Ectodermal cell (in vitro differentiated cells): Measurements from ENCODE around the gene PPIAL4G.
"Not testable (repeated sequence)": the region's sequence is repeated elsewhere in the genome, so short reads cannot be mapped to it uniquely, and the experiment has no call there.

ENCODE experiments used
- H3K27ac ChIP-seq: 2 replicates; pipeline ENCODE4 v1.7.0; 2013; ENCODE audit warnings: mild to moderate bottlenecking, low read depth, low read length; ENCODE audit not compliant: insufficient read depth, poor library complexity, severe bottlenecking
- H3K27me3 ChIP-seq: 2 replicates; pipeline ENCODE4 v1.7.0; 2013; ENCODE audit warnings: mild to moderate bottlenecking, low read length; ENCODE audit not compliant: insufficient read depth, control insufficient read depth, poor library complexity, severe bottlenecking
- H3K36me3 ChIP-seq: one replicate; pipeline ENCODE4 v1.7.0; 2013; ENCODE audit warnings: low read length; ENCODE audit not compliant: control insufficient read depth, insufficient read depth
- H3K4me1 ChIP-seq: one replicate; pipeline ENCODE4 v1.7.0; 2013; ENCODE audit warnings: low read length; ENCODE audit not compliant: control insufficient read depth, insufficient read depth
- H3K4me3 ChIP-seq: 2 replicates; pipeline ENCODE4 v1.7.0; 2013; ENCODE audit warnings: low read depth, low read length, control low read depth; ENCODE audit not compliant: insufficient read depth
- H3K9me3 ChIP-seq: 2 replicates; pipeline ENCODE4 v1.7.0; 2013; ENCODE audit warnings: mild to moderate bottlenecking, low read length, moderate library complexity; ENCODE audit not compliant: control insufficient read depth
- WGBS, 2 experiments: methylation state at CpG; one replicate each; pipeline ENCODE4 v1.1.7; 2013; ENCODE audit warnings: missing lambda C conversion rate in 2 of 2; 5-methylcytosine and 5-hydroxymethylcytosine counted together

Gene PPIAL4G

DNA sequence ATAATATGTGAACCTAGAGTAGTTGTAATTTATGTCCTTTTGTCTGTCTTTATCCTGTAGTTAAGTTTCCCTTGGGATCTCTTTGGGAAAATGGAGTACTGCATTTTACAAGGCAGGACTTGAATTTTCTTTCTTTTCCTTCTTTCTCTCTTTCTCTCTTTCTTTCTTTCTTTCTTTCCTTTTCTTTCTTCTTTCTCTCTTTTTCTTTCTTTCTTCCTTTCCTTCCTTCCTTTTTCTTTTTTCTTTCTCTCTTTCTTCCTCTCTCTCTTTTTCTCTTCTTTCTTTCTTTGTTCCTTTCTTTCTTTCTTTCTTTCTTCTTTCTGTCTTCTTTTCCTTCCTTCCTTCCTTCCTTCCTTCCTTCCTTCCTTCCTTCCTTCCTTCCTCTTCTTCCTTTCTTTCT, 10.8 kb upstream of the PPIAL4G start:
- not testable (repeated sequence) for H3K4me1 ChIP-seq, H3K27me3 ChIP-seq, H3K4me3 ChIP-seq, H3K9me3 ChIP-seq, H3K36me3 ChIP-seq, H3K27ac ChIP-seq

DNA sequence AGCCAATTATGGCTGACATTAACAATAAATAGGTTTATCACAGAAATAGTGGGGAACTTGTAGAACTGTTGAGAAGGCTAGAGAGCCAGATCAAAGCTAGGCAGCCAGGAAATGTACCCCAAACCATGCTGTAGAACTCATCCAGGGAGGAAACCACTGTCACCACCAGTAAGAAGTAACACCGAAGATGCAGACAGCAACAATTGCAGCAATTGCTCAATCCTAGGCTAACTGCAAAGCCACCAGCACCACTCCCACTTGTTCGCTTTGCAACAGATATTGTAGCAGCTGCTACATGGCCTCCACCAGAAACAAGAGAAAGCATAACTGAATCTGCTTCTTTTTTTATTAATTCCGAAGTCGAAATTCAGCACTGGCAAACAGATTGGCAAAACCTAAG, 2.0 kb downstream of the PPIAL4G start:
- H3K4me3 ChIP-seq, H3K9me3 ChIP-seq, H3K36me3 ChIP-seq, H3K27ac ChIP-seq, H3K27me3 ChIP-seq, H3K4me1 ChIP-seq: not testable (repeated sequence)
- no CpG with 5 or more reads among the region's 4 CpGs for WGBS, 2 experiments

DNA sequence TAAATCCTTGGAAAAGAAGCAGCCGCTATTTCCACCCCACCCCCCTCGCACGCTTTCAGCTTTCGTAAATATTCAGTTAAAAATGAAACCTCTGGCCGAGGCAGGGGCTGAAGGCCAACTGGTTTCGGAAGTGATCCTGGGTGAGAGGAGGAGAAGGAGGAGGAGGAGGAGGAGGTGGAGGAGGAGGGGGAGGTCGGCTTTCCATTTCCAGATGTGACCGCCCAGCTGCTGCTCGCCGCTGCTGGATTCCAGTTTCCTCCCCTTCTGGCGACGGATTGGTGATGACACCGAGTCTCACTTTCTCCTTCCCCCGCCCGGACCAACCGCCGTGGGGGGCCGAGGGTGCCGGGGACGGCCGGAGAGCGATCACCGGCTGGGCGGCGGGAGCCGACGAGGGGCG, 23.4 kb downstream of the PPIAL4G start:
- H3K36me3 ChIP-seq, H3K4me1 ChIP-seq, H3K9me3 ChIP-seq, H3K27me3 ChIP-seq: not testable (repeated sequence)
- peak overlapping the region; percentile 52 for H3K4me3 ChIP-seq
- peak overlapping the region; percentile 44 for H3K27ac ChIP-seq
- WGBS, 2 experiments, result 0% methylated on average over 1 of the region's 28 CpGs

DNA sequence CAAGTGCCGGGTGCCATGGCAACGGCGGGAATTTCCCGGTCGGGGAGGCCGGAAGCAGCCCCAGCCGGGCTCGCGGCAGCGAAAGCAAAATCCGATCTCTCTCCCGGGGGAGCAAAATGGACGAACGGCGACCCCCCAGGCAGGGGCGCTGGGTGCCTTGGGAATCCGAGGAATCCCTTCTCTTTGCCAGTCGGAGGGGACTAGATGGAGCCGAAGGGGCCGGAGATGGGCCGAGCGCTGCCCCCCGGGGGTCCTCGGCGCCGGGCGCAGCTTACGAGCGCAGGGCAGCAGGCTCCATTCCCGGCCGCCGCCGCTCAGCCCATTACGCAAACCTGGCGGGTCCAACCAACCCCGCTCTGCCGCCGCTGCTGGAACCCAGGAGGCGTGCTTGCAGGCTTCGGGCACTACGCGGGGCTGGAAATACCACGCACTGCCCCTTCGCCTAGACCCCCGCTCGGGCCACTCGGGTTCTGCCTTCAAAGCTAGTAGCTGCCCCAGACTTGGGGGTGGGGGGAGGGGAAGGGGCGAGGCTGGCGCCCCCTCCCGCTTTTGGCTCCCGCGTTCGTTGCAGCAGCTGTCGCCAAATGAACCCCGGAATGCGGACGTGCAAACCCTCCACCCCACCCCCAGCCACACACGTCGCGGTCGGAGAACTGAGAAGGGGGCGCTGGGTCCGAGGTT, 24.1 kb downstream of the PPIAL4G start:
- peak overlapping the region; percentile 52 for H3K4me3 ChIP-seq
- H3K9me3 ChIP-seq, H3K36me3 ChIP-seq, H3K4me1 ChIP-seq, H3K27me3 ChIP-seq: not testable (repeated sequence)
- WGBS, 2 experiments, result 0% methylated on average over 23 to 37 of the region's 63 CpGs
- peak overlapping the region; percentile 44 for H3K27ac ChIP-seq

DNA sequence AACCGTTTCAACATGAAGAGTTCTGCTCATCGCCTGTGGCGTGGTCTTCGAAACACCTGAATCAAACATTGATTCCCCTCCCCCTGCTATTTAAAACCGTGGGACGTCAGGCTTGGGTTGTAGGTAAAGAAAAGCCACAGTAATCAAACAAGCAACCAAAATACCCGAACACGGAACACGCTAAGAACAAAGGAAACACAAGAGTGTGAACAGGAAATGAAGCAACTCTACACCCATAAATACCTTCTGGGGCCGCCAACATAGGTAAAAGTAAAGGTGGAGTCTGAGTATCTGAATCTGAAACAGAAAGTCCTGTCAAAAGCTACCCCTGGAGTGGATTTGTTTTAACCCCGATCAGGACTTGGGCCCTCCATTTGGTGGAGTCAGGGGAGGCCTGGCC, 24.7 kb downstream of the PPIAL4G start:
- WGBS, 2 experiments, result 5% methylated on average over 4 of the region's 11 CpGs; no CpG with 5 or more reads in 1 of the 2 experiments
- H3K4me3 ChIP-seq, result peak overlapping the region; percentile 26

DNA sequence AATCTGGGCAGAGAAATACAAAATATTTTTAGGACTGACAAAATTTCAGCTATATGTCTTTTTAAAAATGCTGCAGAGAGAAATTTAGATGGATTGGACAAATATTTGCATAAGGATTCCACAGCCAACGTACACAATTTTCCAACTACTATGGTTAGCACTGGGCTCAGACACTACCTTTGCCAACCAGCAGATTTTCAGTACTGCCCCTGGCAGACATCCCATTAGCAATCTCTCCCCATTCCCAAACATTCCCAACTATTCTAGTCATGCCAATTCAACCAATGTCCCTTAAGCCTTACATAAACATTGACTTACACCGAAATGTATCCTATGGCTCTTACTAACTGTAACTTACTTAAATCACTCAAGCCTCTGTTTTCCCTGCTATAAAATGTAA, 30.3 kb downstream of the PPIAL4G start:
- not testable (repeated sequence) for H3K4me3 ChIP-seq, H3K27ac ChIP-seq, H3K4me1 ChIP-seq, H3K9me3 ChIP-seq, H3K27me3 ChIP-seq, H3K36me3 ChIP-seq
- WGBS, 2 experiments, result 82 to 100% methylated on average over 1 of the region's 2 CpGs

More for the DNA sequence above, 24.7 kb downstream of the PPIAL4G start:
- H3K27me3 ChIP-seq, H3K36me3 ChIP-seq, H3K9me3 ChIP-seq, H3K4me1 ChIP-seq: not testable (repeated sequence)
- H3K27ac ChIP-seq, result peak overlapping the region; percentile 16

DNA sequence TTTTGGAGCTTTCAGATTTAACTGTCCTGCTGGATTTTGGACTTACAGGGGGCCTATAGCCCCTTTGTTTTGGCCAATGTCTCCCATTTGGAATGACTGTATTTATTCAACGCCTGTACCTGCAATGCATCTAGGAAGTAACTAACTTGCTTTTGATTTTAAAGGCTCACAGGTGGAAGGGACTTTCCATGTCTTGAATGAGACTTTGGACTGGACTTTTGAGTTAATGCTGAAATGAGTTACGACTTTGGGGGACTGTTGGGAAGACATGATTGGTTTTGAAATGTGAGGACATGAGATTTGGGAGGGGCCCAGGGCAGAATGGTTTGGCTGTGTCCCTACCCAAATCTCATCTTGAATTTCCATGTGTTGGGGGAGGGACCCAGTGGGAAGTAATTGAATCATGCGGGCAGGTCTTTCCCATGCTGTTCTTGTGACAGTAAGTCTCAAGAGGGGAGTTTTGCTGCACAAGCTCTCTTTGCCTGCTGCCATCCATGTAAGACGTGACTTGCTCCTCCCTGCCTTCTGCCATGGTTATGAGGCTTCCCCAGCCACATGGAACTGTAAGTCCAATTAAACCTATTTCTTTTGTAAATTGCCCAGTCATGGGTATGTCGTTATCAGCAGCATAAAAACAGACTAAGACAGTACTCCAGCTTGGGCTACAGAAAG, 43.3 kb downstream of the PPIAL4G start:
- H3K9me3 ChIP-seq, H3K4me3 ChIP-seq, H3K4me1 ChIP-seq, H3K36me3 ChIP-seq, H3K27ac ChIP-seq, H3K27me3 ChIP-seq: not testable (repeated sequence)
- WGBS, 2 experiments, result 89 to 93% methylated on average over 5 of the region's 5 CpGs

DNA sequence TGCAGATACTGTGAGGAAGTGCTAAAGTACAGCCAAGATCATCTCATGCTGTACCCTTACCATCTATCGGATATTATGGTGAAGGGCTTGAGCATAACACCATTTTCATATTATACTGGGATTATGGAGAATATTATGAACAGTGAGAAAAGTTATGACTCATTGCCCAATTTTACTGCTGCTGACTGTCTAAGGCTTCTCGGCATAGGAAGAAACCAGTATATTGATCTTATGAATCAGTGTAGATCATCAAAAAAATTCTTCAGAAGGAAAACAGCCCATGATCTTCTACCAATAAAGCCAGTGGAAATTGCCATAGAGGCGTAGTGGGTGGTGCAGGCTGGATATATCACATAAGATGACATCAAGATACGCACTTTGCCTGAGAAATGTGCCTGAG, 47.7 kb downstream of the PPIAL4G start:
- Histone ChIP-seq H3K27me3 (no peaks in the 10 kb centered on the region), H3K4me1 (no peaks in the 10 kb centered on the region), H3K27ac (no peak overlapping the region), H3K9me3 (no peaks in the 10 kb centered on the region), H3K36me3 (no peaks in the 10 kb centered on the region), H3K4me3 (no peak overlapping the region)
- WGBS, 2 experiments, result 91 to 97% methylated on average over 3 to 4 of the region's 4 CpGs

DNA sequence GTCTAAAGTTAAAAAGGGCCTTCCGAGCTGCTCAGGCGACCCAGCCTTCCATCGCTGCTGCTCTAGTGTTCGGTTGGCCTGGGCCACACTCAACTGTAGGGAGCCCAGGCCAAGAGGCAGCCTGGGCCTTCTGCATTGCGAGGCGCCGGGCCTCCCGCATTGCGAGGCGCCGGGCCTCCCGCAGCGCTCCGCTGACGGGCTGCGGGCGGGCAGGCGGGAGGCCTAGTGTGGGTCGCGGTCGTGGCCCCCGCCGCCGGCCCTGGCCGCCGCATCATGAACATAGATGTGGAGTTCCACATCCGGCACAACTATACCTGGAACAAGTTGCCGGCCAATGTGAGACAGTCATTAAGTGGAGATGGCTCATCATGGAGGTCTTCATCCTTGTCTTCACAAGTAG, 48.3 kb downstream of the PPIAL4G start:
- no peaks in the 10 kb centered on the region for H3K9me3 ChIP-seq
- H3K36me3 ChIP-seq, result no peaks in the 10 kb centered on the region
- 92% methylated on average over 28 of the region's 28 CpGs for WGBS, 2 experiments
- no peaks in the 10 kb centered on the region for H3K4me1 ChIP-seq
- no peak overlapping the region for H3K4me3 ChIP-seq
- no peak overlapping the region for H3K27ac ChIP-seq
- no peaks in the 10 kb centered on the region for H3K27me3 ChIP-seq

DNA sequence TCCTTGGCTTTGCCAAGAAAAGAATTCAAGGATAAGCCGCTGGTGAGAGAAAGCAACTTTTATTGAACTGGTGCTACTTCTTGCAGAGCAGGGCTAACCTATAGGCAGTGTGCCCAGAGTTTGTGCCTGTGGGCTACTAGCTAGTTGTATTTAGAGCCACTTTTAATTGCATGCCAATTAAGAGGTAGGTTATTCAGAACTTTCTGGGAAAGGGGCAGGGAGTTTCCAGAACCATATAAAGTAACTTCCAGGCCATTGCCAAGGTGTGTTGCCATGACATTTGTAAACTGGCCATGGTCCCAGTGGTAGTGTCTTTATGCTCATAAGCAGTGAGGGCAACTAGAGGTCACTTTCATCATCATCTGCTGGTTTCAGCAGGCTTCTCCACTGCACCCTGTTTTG, 50.2 kb downstream of the PPIAL4G start:
- not testable (repeated sequence) for H3K27me3 ChIP-seq, H3K9me3 ChIP-seq, H3K4me3 ChIP-seq, H3K27ac ChIP-seq, H3K36me3 ChIP-seq, H3K4me1 ChIP-seq
- WGBS, 2 experiments, result 91 to 98% methylated on average over 1 of the region's 1 CpG
